Measurements from ENCODE around the gene NHSL2.

DNA sequence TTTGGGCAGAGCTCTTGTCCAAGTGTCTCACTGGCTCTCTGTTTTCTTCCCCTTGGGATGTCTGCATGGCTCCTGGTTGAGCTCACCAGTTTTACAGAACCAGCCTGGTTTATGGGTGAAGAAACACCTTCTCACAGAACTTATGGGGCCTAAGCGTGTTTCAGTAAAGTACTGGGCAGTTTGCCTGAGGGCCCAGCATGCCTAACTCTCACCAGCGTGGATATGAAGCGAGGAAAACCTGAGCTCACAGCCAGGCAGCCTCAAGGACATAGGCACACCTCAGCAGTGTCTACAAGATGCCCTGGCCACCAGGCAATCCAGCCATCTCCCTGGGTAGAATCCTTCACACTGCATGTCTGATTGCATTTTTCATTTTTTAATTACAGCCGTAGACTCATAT is 9.2 kb downstream of the NHSL2 start:
- no peak for TF ChIP-seq CTCF (IDR thresholded peaks at IDR 0.05)
- TF ChIP-seq ZFX (IDR thresholded peaks at IDR 0.05; ENCODE audit: borderline replicate concordance) = no peak

Data from 22Rv1 (cell line).